K562 (cell line): ENCODE measurements around the gene HSPB1. TPM values are rescaled to one million over a fixed set of nuclear protein-coding genes. Genes with fewer than 3 reads are reported as not detected.
A peak's percentile ranks its signal among the peaks of the same experiment; 100 is the strongest.

ENCODE experiments used
- BHLHE40 ChIP-seq: IDR thresholded peaks from 2 replicates; pipeline ENCODE4 v1.6.1; 2011; ENCODE audit warnings: low read length, improper control_type of control experiment
- C11orf30 ChIP-seq: fragments of 450-650 bp; IDR thresholded peaks from 2 replicates; pipeline ENCODE4 v1.6.1; 2016; ENCODE audit warnings: low read depth, mild to moderate bottlenecking
- CREBBP ChIP-seq: IDR thresholded peaks from one replicate; pipeline ENCODE4 v1.6.1; 2012; ENCODE audit warnings: low read depth, mild to moderate bottlenecking, control low read depth, inconsistent platforms, low read length
- CXXC5 ChIP-seq: fragments of 250-450 bp; sonication (Bioruptor Pico); IDR thresholded peaks from 2 replicates; pipeline ENCODE4 v1.8.0; 2022; ENCODE audit warnings: inconsistent platforms, mild to moderate bottlenecking, moderate library complexity
- EWSR1 ChIP-seq: fragments of 450-650 bp; IDR thresholded peaks from 2 replicates; pipeline ENCODE4 v1.6.1; 2018; ENCODE audit warnings: borderline replicate concordance, mild to moderate bottlenecking, low read depth, moderate library complexity; ENCODE audit not compliant: partially characterized antibody
- NUFIP1 ChIP-seq: fragments of 450-650 bp; IDR thresholded peaks from 2 replicates; pipeline ENCODE4 v1.6.1; 2018; ENCODE audit not compliant: partially characterized antibody
- PHF8 ChIP-seq: fragments of 200-600 bp; sonication (generic); IDR thresholded peaks from 2 replicates; pipeline ENCODE4 v1.6.1; 2012; ENCODE audit warnings: mixed run types, mild to moderate bottlenecking, inconsistent platforms, low read length, moderate library complexity, borderline replicate concordance
- RBBP5 ChIP-seq: fragments of 200-600 bp; sonication (generic); IDR thresholded peaks from 2 replicates; pipeline ENCODE4 v1.6.1; 2012; ENCODE audit warnings: borderline replicate concordance, mild to moderate bottlenecking, low read length, control low read depth, inconsistent platforms; ENCODE audit not compliant: insufficient read depth, poor library complexity, severe bottlenecking
- RHOXF2B ChIP-seq: fragments of 250-450 bp; sonication (Bioruptor Pico); conservative IDR thresholded peaks from 2 replicates; pipeline ENCODE4 v1.5.1; 2021
- VEZF1 ChIP-seq: fragments of 200-800 bp; sonication (Bioruptor generic); IDR thresholded peaks from 2 replicates; pipeline ENCODE4 v1.6.1; 2017; ENCODE audit warnings: missing genetic modification characterization, missing compliant biosample characterization
- ZNF217 ChIP-seq: sonication (generic); formaldehyde crosslinking; IDR thresholded peaks from 2 replicates; pipeline ENCODE4 v1.8.0; 2022; ENCODE audit warnings: mild to moderate bottlenecking, missing genetic modification reagents
- ZNF24 ChIP-seq: fragments of 450-650 bp; IDR thresholded peaks from 2 replicates; pipeline ENCODE4 v1.6.1; 2016
- ZNF277 ChIP-seq: fragments of 250-450 bp; sonication (Bioruptor Pico); IDR thresholded peaks from 2 replicates; pipeline ENCODE4 v1.8.0; 2022; ENCODE audit warnings: inconsistent platforms, mild to moderate bottlenecking, moderate library complexity, borderline replicate concordance
- ZNF551 ChIP-seq: fragments of 250-450 bp; sonication (Bioruptor Pico); IDR thresholded peaks from 2 replicates; pipeline ENCODE4 v1.5.0; 2021; ENCODE audit warnings: mild to moderate bottlenecking, moderate library complexity
- ZNF644 ChIP-seq: fragments of 200-800 bp; sonication (Bioruptor generic); IDR thresholded peaks from 2 replicates; pipeline ENCODE4 v1.6.1; 2016; ENCODE audit warnings: low read depth, missing genetic modification characterization, missing compliant biosample characterization
- polyA plus RNA-seq, 8 experiments: library from polyadenylated mRNA; depleted of rRNA in 4 of 8; stranded (reverse) in 5 of 8; unstranded in 3 of 8; fragments of >200 nt; fragmentation: Nextera tagmentation in 2 of 8; fragmentation: Illumina TruSeq in 1 of 8; extraction: Ambion mirVana in 2 of 8; extraction: Trizol in 1 of 8; gene quantifications; 2 replicates each; pipeline versions ENCODE4 v1.2.1 to v1.2.3, GENCODE V29; 2011 to 2014; ENCODE audit warnings: inconsistent platforms in 1 of 8, missing spikeins in 1 of 8
- total RNA-seq, 7 experiments: library from RNA; depleted of rRNA in 6 of 7; stranded (reverse); fragments of >200 nt in 6 of 7; fragmentation: Illumina TruSeq in 2 of 7; extraction: Trizol in 2 of 7; gene quantifications; 2 replicates each; pipeline versions ENCODE4 v1.2.1 to v1.2.3, GENCODE V29; 2011 to 2021; ENCODE audit warnings: low replicate concordance in 1 of 7
- TF ChIP-seq, protein P1 (sequence below): sonication (generic); formaldehyde crosslinking; IDR thresholded peaks from 2 replicates; pipeline ENCODE4 v1.8.0; 2022; ENCODE audit warnings: mild to moderate bottlenecking, missing genetic modification reagents
- TF ChIP-seq, protein P2 (sequence below): fragments of 150-350 bp; conservative IDR thresholded peaks from 2 replicates; pipeline ENCODE4 v1.6.1; 2014; ENCODE audit warnings: low read length

The HSPB1 gene
- total and polyA plus RNA-seq, 9 of the 15 experiments (the other 6 are each of a cell fraction or from before 2014, with no cell fraction given), result 27.1 to 522 (median 138) TPM

DNA sequence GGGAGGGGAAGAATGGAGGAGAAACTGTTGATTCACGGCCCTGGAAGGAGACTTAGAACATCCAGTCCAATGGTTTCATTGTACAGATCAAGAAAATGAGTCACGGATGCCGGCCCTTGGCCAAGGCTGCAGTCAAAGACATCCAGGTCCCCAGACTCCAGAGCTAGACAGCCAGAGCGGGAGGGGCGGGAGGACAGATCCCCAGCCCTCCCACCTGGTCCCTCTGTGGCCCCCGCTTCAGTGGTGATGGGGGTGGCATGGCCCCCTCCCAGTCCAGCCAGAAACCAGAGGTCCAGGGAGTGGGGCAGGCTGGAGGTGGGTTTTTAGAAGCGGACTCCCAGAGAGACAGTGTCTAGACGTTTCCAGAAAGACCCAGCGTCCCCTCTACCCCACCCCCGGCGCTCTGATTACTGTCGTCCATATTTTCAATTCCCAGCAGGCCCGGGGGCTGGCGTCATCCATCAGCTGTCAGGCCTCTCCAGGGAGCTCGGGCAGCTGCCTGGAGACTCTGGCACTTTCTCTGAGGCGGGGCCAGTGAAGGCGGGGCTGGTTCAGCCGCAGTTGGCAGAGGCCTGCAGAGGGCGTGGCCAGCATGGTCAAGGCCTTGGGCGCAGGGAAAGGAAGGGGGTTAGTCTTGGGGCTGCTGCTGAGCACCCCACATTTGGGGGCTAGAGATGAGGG, 8.0 kb upstream of the HSPB1 start (continued):
- no peak for TF ChIP-seq ZNF644 (tag)
- TF ChIP-seq, protein P1, sequence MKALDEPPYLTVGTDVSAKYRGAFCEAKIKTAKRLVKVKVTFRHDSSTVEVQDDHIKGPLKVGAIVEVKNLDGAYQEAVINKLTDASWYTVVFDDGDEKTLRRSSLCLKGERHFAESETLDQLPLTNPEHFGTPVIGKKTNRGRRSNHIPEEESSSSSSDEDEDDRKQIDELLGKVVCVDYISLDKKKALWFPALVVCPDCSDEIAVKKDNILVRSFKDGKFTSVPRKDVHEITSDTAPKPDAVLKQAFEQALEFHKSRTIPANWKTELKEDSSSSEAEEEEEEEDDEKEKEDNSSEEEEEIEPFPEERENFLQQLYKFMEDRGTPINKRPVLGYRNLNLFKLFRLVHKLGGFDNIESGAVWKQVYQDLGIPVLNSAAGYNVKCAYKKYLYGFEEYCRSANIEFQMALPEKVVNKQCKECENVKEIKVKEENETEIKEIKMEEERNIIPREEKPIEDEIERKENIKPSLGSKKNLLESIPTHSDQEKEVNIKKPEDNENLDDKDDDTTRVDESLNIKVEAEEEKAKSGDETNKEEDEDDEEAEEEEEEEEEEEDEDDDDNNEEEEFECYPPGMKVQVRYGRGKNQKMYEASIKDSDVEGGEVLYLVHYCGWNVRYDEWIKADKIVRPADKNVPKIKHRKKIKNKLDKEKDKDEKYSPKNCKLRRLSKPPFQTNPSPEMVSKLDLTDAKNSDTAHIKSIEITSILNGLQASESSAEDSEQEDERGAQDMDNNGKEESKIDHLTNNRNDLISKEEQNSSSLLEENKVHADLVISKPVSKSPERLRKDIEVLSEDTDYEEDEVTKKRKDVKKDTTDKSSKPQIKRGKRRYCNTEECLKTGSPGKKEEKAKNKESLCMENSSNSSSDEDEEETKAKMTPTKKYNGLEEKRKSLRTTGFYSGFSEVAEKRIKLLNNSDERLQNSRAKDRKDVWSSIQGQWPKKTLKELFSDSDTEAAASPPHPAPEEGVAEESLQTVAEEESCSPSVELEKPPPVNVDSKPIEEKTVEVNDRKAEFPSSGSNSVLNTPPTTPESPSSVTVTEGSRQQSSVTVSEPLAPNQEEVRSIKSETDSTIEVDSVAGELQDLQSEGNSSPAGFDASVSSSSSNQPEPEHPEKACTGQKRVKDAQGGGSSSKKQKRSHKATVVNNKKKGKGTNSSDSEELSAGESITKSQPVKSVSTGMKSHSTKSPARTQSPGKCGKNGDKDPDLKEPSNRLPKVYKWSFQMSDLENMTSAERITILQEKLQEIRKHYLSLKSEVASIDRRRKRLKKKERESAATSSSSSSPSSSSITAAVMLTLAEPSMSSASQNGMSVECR (CRISPR knock-in tag), result no peak
- TF ChIP-seq ZNF24, result no peak
- TF ChIP-seq CXXC5 (CRISPR knock-in tag), result peak; percentile 40; the same call in 1 of the 2 replicates
- no peak for TF ChIP-seq NUFIP1
- TF ChIP-seq ZNF217 (CRISPR knock-in tag), result no peak
- TF ChIP-seq, protein P2, sequence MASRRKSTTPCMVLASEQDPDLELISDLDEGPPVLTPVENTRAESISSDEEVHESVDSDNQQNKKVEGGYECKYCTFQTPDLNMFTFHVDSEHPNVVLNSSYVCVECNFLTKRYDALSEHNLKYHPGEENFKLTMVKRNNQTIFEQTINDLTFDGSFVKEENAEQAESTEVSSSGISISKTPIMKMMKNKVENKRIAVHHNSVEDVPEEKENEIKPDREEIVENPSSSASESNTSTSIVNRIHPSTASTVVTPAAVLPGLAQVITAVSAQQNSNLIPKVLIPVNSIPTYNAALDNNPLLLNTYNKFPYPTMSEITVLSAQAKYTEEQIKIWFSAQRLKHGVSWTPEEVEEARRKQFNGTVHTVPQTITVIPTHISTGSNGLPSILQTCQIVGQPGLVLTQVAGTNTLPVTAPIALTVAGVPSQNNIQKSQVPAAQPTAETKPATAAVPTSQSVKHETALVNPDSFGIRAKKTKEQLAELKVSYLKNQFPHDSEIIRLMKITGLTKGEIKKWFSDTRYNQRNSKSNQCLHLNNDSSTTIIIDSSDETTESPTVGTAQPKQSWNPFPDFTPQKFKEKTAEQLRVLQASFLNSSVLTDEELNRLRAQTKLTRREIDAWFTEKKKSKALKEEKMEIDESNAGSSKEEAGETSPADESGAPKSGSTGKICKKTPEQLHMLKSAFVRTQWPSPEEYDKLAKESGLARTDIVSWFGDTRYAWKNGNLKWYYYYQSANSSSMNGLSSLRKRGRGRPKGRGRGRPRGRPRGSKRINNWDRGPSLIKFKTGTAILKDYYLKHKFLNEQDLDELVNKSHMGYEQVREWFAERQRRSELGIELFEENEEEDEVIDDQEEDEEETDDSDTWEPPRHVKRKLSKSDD, result no peak
- TF ChIP-seq EWSR1, result no peak
- no peak for TF ChIP-seq ZNF551
- TF ChIP-seq RHOXF2B, result no peak
- no peak for TF ChIP-seq RBBP5
- TF ChIP-seq ZNF277, result no peak
- TF ChIP-seq C11orf30, result no peak
- peak; percentile 85 for TF ChIP-seq VEZF1 (CRISPR knock-in tag)
- TF ChIP-seq BHLHE40, result peak; percentile 34; the same call in 1 of the 2 replicates
- TF ChIP-seq PHF8, result peak; percentile 31; the same call in 1 of the 2 replicates
- no peak for TF ChIP-seq CREBBP
